ENCODE measurements around the gene CHN1.

Gene CHN1

DNA sequence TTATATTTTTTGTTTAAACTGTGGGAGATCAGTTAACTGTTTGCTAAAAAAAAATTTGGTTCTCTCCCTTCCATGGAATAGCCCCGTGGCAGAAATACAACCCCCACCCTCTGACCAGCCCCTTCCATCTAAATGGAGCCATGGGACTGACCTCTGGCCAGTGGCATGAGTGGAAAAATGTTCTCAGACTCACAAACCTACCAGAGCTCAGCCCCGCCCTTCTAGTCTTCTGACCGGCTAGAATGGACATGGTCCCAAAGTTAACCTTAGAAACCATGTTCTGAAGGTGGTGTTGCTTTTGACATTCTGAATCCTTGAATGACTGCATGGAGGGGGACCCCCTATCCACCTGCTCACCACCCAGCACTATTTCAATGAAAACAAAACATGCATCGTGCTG lies 239.6 kb downstream of the CHN1 start:
- Histone ChIP-seq H3K4me1 (ENCODE audit: low read depth, poor library complexity, severe bottlenecking) (peaks cover 54% of the 10 kb centered on the region), H3K27ac (peak overlapping the region; percentile 72; the same call in 1 of the 2 replicates), H3K9ac (no peak overlapping the region), H3K36me3 (ENCODE audit: insufficient read depth) (no peaks in the 10 kb centered on the region), H3K79me2 (ENCODE audit: insufficient read depth, low read depth) (no peaks in the 10 kb centered on the region), H2AFZ (ENCODE audit: low read depth) (no peak overlapping the region), H4K20me1 (ENCODE audit: insufficient read depth) (no peaks in the 10 kb centered on the region), H3K27me3 (ENCODE audit: insufficient read depth, low read depth) (no peaks in the 10 kb centered on the region), H3K4me3 (IDR thresholded peaks at IDR 0.05; ENCODE audit: insufficient read depth, low read depth, low read length) (no peak overlapping the region), H3K4me2 (no peak overlapping the region)
- TF ChIP-seq, protein P1, sequence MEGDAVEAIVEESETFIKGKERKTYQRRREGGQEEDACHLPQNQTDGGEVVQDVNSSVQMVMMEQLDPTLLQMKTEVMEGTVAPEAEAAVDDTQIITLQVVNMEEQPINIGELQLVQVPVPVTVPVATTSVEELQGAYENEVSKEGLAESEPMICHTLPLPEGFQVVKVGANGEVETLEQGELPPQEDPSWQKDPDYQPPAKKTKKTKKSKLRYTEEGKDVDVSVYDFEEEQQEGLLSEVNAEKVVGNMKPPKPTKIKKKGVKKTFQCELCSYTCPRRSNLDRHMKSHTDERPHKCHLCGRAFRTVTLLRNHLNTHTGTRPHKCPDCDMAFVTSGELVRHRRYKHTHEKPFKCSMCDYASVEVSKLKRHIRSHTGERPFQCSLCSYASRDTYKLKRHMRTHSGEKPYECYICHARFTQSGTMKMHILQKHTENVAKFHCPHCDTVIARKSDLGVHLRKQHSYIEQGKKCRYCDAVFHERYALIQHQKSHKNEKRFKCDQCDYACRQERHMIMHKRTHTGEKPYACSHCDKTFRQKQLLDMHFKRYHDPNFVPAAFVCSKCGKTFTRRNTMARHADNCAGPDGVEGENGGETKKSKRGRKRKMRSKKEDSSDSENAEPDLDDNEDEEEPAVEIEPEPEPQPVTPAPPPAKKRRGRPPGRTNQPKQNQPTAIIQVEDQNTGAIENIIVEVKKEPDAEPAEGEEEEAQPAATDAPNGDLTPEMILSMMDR (conservative IDR thresholded peaks at IDR 0.05; ENCODE audit: low read depth, low read length), result no peak

DNA sequence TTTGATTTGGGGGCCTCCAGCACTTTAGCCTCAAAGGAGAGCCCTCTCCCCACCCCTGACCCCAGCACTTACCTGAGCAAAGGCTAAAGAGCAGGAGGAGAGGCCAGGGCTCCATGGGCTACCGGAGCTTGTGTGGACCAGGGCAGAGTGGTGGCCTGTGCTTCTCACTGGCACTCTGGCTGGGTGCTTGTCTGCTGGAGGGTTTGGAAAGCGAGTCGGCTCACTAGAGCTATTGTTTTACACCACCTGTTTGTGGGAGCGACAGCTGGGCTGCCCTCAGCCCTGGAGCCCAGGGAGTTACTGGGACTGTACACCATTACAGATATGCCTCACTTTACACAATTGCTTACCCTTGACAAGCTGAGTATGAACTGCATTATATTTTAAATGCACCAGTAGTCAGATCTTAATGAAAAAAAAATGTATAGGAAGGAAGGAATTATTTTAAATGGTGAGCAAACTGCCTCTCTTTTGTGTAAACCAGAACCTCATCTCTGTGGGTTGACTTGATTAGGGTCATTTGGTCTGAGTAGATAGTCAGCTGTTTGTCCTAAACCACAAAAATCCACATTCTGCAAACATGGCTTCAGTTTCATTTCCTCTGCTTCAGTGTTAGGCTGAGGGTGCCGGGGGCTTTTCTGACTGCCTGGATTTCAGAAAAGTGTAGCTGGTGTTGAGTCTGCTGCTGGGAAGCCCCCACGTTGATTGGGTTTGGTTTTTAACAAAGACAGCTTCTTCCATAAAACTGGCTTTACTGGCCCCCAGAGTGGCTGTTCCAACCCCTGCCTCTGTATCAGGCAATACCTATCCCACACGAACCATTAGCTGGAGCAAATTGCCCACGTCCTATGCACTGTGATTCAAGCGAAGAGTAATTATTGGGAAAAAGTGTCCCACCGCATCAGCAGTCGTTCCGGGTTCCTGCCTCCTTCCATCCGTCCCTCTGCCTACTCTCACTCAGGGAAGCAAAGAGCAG lies 240.6 kb downstream of the CHN1 start, which contains the start of gene CHRNA1:
TSS of gene CHRNA1 (minus strand) at position 193 of the 976 bp plus-strand sequence. CDS start at position 115, 78 bp downstream.
- no peaks in the 10 kb centered on the region for H3K79me2 ChIP-seq (ENCODE audit: insufficient read depth, low read depth)
- peak within 1 kb of the TSS; percentile 68 for H2AFZ ChIP-seq (ENCODE audit: low read depth)
- H3K36me3 ChIP-seq (ENCODE audit: insufficient read depth), result no peaks in the 10 kb centered on the region
- H3K4me3 ChIP-seq (IDR thresholded peaks at IDR 0.05; ENCODE audit: insufficient read depth, low read depth, low read length), result no peak within 1 kb of the TSS
- H3K4me1 ChIP-seq (ENCODE audit: low read depth, poor library complexity, severe bottlenecking), result peaks cover 54% of the 10 kb centered on the region
- H3K27me3 ChIP-seq (ENCODE audit: insufficient read depth, low read depth), result no peaks in the 10 kb centered on the region
- no peaks in the 10 kb centered on the region for H4K20me1 ChIP-seq (ENCODE audit: insufficient read depth)
- H3K27ac ChIP-seq, result peak within 1 kb of the TSS; percentile 72
- peak within 1 kb of the TSS; percentile 45; the same call in 1 of the 2 replicates for H3K9ac ChIP-seq
- TF ChIP-seq, protein P1 (conservative IDR thresholded peaks at IDR 0.05; ENCODE audit: low read depth, low read length), result no peak
- H3K4me2 ChIP-seq, result peak within 1 kb of the TSS; percentile 93

DNA sequence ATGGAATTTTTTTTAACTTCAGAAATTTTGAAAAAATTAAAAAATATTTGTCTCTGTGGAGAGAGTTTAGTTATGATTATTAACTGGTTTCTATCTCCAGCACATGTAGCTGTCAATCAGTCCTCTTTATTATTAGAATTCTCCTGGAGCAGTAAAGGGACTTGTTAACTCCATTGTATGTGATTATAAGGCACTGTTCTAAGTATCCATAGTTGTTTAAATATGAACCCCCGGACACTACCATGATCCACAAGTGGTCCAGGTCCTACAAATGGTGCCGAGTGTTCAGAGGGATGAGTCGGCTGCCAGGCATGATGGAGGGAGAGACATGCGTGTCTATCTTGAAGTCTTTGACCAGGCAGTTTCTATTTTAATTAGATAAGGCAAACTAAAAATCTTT lies 241.4 kb downstream of the CHN1 start:
- Histone ChIP-seq H3K36me3 (ENCODE audit: insufficient read depth) (no peaks in the 10 kb centered on the region), H3K4me2 (peak overlapping the region; percentile 93), H3K27ac (peak overlapping the region; percentile 72), H4K20me1 (ENCODE audit: insufficient read depth) (no peaks in the 10 kb centered on the region), H2AFZ (ENCODE audit: low read depth) (peak overlapping the region; percentile 68; the same call in 1 of the 2 replicates), H3K27me3 (ENCODE audit: insufficient read depth, low read depth) (no peaks in the 10 kb centered on the region), H3K4me1 (ENCODE audit: low read depth, poor library complexity, severe bottlenecking) (peaks cover 54% of the 10 kb centered on the region), H3K79me2 (ENCODE audit: insufficient read depth, low read depth) (no peaks in the 10 kb centered on the region), H3K9ac (peak overlapping the region; percentile 45; the same call in 1 of the 2 replicates), H3K4me3 (IDR thresholded peaks at IDR 0.05; ENCODE audit: insufficient read depth, low read depth, low read length) (no peak overlapping the region)
- TF ChIP-seq, protein P1 (conservative IDR thresholded peaks at IDR 0.05; ENCODE audit: low read depth, low read length), result no peak

DNA sequence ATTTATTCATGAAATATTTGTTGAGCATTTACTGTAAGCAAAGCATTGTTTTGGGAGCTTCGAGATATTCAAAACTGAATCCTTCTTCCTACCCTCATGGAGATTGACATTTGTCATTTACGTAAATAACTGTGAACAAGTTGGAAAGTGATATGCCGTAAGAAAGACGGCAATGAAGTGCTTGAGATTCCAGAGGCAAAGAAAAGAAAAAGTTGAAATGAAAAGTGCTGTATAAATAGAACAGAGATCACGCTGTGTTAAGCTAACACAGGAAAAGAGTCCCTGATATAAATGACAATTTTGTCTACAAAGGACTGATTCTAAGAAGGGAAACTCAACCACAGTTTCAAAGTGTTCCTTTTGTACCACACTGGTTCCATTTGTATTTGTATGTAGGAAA lies 242.7 kb downstream of the CHN1 start:
- TF ChIP-seq, protein P1 (conservative IDR thresholded peaks at IDR 0.05; ENCODE audit: low read depth, low read length), result no peak
- Histone ChIP-seq H3K79me2 (ENCODE audit: insufficient read depth, low read depth) (no peaks in the 10 kb centered on the region), H3K27ac (no peak overlapping the region), H4K20me1 (ENCODE audit: insufficient read depth) (no peaks in the 10 kb centered on the region), H3K27me3 (ENCODE audit: insufficient read depth, low read depth) (no peaks in the 10 kb centered on the region), H3K4me2 (peak overlapping the region; percentile 93; the same call in 1 of the 2 replicates), H3K36me3 (ENCODE audit: insufficient read depth) (no peaks in the 10 kb centered on the region), H3K9ac (no peak overlapping the region), H3K4me1 (ENCODE audit: low read depth, poor library complexity, severe bottlenecking) (peaks cover 54% of the 10 kb centered on the region), H2AFZ (ENCODE audit: low read depth) (no peak overlapping the region), H3K4me3 (IDR thresholded peaks at IDR 0.05; ENCODE audit: insufficient read depth, low read depth, low read length) (no peak overlapping the region)

Measured in KMS-11 (cell line).